IPS DF 6.9 (cell line): ENCODE measurements around the gene FCRL5.

Source experiments
- DNase-seq: peaks from one replicate; pipeline ENCODE4 v3.0.0-alpha.2; 2013; ENCODE audit warnings: low read depth, low spot score
- H3K27ac ChIP-seq: one replicate; pipeline ENCODE4 v1.5.1; 2013; ENCODE audit warnings: low read length, control low read depth
- H3K27me3 ChIP-seq: 2 replicates; pipeline ENCODE4 v1.6.1; 2013; ENCODE audit warnings: mild to moderate bottlenecking, low read length; ENCODE audit not compliant: control insufficient read depth, insufficient read depth
- H3K36me3 ChIP-seq: 2 replicates; pipeline ENCODE4 v1.6.1; 2013; ENCODE audit warnings: low read length; ENCODE audit not compliant: control insufficient read depth, insufficient read depth
- H3K4me1 ChIP-seq: 2 replicates; pipeline ENCODE4 v1.6.1; 2013; ENCODE audit warnings: low read length; ENCODE audit not compliant: control insufficient read depth, insufficient read depth
- H3K4me3 ChIP-seq: 2 replicates; pipeline ENCODE4 v1.5.1; 2013; ENCODE audit warnings: mild to moderate bottlenecking, low read length
- H3K9me3 ChIP-seq: 2 replicates; pipeline ENCODE4 v1.6.1; 2013; ENCODE audit warnings: low read length, inconsistent platforms; ENCODE audit not compliant: control insufficient read depth, insufficient read depth
- WGBS: extraction: QIAGEN DNeasy Blood & Tissue Kit; methylation state at CpG from one replicate; pipeline ENCODE4 v1.1.7; 2013; ENCODE audit warnings: mixed read lengths, missing lambda C conversion rate; ENCODE audit not compliant: insufficient read length, insufficient coverage; 5-methylcytosine and 5-hydroxymethylcytosine counted together

The FCRL5 gene

DNA sequence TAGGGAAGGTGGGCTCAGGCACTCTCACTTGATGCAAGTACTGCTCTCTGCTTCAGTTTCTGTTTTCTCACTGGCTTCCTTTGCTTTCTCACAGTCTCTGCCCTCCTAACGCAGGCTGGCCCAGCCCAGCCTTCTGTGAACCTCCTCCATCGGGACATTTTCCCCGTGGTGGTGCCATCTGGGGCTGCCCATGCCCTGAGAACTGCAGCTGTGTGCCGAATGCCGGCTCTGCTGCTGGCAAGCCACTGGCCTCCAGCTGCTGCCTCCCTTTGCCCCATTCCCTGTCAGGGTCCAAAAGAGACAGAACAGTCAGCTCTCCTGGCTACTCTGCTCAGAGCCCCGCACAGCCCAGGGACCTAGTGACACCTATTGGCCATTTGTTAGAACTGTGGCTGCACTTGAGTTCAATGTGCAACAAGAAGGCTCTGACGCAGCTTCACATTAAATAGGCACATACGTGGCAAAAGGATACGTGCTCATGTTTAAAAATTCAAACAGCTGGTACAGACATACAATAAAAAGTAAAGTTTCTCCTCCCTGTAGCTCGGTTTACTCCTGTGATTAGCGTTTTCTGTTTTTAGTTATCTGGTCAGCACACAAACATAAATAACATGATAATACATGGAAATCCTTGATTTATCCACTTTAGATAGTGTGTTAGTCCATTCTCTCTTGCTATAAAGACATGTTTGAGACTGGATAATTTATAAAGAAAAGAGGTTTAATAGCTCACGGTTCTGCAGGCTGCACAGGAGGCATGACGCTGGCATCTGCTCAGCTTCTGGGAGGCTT is 46.6 kb downstream of the FCRL5 start:
- peak; percentile 55 for DNase-seq
- H3K27ac ChIP-seq: no peak overlapping the region
- H3K36me3 ChIP-seq: no peaks in the 10 kb centered on the region
- H3K4me1 ChIP-seq: no peaks in the 10 kb centered on the region
- H3K4me3 ChIP-seq: no peak overlapping the region
- no peaks in the 10 kb centered on the region for H3K9me3 ChIP-seq
- no CpG with 5 or more reads among the region's 13 CpGs for WGBS
- H3K27me3 ChIP-seq: no peaks in the 10 kb centered on the region

DNA sequence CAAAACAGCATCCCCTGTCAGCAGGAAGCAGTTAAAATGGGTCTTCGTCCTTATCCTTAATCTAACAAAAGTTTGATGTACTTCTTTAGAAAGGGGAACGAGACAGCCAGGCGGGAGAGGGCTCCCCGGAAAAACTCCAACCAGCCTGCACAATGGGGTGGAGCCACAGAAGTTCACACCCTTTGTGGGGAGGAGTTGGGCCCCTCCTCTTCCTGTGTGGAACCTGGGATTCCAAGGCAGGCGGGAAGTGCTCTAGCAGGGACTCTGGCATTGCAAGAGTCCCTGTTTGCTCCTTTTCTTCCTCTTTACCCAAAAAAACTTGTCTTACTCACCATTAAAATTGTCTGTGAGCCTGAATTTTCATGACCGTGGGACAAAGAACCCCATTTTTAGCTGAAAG is 47.7 kb downstream of the FCRL5 start:
- DNase-seq: no peak
- WGBS: no CpG with 5 or more reads among the region's 6 CpGs
- H3K27ac ChIP-seq: no peak overlapping the region
- H3K9me3 ChIP-seq: no peaks in the 10 kb centered on the region
- no peaks in the 10 kb centered on the region for H3K36me3 ChIP-seq
- no peaks in the 10 kb centered on the region for H3K27me3 ChIP-seq
- H3K4me3 ChIP-seq: no peak overlapping the region
- no peaks in the 10 kb centered on the region for H3K4me1 ChIP-seq

DNA sequence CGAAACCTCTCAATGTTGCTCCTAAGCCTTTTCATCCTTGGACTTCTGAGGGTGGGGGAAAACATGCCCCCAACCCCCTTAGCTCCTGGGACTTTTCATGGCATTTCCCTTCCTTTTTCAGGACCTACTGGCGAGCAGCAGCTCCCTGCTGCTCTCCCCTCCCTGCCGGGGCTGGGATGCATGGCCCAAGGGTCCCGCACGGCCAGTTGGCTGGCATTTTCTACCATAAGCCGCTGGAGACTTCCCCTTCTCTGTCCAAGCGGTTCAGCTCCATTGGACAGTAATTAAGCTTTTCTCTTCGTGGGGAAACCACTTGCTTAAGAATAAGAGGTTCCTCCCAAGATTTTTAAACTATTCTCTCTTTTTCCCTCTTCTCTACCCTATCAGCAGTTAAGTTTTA is 52.8 kb downstream of the FCRL5 start:
- H3K4me3 ChIP-seq: no peak overlapping the region
- WGBS: no CpG with 5 or more reads among the region's 8 CpGs
- no peaks in the 10 kb centered on the region for H3K36me3 ChIP-seq
- no peak for DNase-seq
- no peak overlapping the region for H3K27ac ChIP-seq
- H3K9me3 ChIP-seq: no peaks in the 10 kb centered on the region
- H3K27me3 ChIP-seq: no peaks in the 10 kb centered on the region
- H3K4me1 ChIP-seq: no peaks in the 10 kb centered on the region

DNA sequence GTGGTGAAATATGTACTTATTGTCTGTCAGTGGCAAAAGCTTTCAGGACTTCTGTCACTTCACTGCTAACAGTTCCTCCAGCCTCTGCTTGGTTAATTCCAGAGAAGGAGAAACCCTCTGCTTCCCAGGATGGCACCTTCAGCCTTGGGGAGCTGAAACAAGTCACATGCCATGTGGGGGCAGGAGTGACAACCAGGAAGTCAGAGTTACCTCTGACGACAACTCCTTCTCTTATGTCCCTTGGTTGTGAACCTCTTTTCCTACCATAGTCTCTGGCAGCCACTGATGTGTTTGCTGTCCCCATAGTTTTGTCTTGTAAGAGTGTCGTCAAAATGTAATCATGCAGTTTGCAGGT is 53.6 kb downstream of the FCRL5 start:
- DNase-seq: no peak
- H3K4me3 ChIP-seq: no peak overlapping the region
- no peaks in the 10 kb centered on the region for H3K9me3 ChIP-seq
- H3K27me3 ChIP-seq: no peaks in the 10 kb centered on the region
- H3K36me3 ChIP-seq: no peaks in the 10 kb centered on the region
- H3K4me1 ChIP-seq: no peaks in the 10 kb centered on the region
- H3K27ac ChIP-seq: no peak overlapping the region
- no CpG with 5 or more reads among the region's 2 CpGs for WGBS

DNA sequence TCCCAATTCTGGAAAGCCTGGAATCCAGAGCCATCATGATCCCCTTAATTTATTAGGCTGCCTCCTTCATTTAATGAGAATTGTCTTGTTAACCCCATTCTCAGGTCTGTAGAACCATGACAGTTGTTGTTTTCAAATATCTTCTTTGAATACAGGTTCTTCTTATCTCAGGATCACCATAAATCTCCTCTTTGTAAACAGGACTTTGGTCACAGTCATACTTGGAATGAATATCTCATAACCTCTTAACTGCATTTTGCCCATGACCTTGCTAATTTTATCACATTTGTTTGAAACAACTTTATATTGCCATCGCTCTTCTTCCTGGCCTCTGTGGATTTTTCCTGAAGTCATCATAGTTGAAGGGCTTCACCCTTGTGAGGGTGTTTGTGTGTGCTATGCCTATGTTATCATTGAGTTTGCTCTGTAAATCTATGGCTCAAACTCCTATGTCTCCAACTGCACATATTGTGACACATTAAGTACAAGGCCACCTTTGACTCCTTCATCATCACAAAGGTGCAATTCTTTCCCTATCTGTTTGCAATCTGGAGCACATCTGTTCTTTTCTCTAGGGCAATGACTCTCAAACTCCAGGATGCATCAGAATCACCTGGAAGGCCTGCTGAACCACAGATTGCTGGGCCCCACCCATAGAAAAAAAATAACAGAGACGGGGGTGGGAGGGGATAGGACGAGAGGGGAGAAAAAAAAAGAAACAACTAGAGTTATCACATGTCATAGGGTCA is 54.2 kb downstream of the FCRL5 start:
- WGBS: no CpG with 5 or more reads among the region's 3 CpGs
- Histone ChIP-seq H3K4me3 (no peak overlapping the region), H3K9me3 (no peaks in the 10 kb centered on the region)

DNA sequence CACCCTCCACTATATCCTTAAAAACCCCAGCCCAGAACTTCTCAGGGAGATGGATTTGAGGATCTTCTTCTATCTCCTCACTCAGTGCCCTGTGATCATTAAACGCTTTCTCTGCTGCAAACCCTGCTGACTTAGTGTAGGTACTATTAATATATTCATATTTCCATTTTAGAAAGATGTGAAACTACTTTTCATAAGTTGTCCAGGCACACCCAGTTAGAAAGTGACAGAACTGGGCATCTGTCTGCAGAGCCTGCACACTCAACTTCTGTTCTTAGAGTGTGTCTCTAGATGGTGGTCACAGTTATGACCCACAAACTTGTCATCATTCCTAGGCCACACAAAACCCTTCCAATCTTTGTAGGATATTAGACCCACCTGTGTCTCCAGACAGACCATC is 55.0 kb downstream of the FCRL5 start:
- no CpG with 5 or more reads among the region's 1 CpG for WGBS

More for the DNA sequence above, 54.2 kb downstream of the FCRL5 start:
- Histone ChIP-seq H3K27ac (no peak overlapping the region), H3K27me3 (no peaks in the 10 kb centered on the region), H3K4me1 (no peaks in the 10 kb centered on the region), H3K36me3 (no peaks in the 10 kb centered on the region)
- DNase-seq: no peak

DNA sequence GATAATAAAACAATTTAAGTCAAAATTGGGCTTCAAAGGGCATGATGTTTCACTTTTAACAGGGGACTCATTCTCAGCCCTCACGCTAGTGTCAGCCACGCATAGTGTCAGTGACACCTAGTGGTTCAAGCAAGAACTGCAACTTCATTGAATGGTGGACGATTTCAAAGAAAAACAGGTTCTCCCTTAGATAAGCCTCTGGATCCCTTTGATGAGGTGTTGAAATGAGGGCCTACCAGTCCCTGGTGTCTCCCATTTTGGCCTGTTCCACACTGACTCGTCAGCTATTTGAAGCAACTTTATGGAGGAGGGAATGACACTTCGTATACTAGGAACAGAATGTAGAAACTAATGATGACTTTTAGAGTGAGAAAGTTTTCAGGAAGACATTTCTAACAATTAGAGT is 56.2 kb downstream of the FCRL5 start:
- DNase-seq: peak; percentile 31

More for the DNA sequence above, 55.0 kb downstream of the FCRL5 start:
- Histone ChIP-seq H3K4me3 (no peak overlapping the region), H3K36me3 (no peaks in the 10 kb centered on the region), H3K9me3 (no peaks in the 10 kb centered on the region), H3K27me3 (no peaks in the 10 kb centered on the region), H3K4me1 (no peaks in the 10 kb centered on the region), H3K27ac (no peak overlapping the region)
- DNase-seq: no peak

DNA sequence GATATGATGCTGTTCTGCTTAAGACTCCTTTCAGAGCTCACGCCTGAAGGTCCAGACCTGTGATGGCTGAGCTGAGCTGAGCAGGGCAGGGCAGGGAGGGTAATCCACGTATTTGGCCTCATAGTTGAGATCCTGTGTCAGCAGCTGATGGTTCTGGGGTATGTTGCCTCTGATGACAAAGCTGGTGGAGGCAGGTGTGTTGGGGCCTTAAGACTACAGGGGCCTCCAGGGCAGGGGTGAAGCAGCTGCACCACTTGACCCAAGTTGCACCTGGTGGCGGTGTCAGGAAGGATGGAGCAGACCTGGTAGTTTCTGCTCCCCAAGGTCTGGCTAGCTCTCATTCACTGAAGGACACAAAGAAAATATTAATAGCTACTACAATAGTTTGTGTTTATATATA is 57.0 kb downstream of the FCRL5 start:
- no peak for DNase-seq

More for the DNA sequence above, 56.2 kb downstream of the FCRL5 start:
- Histone ChIP-seq H3K4me3 (no peak overlapping the region), H3K9me3 (no peaks in the 10 kb centered on the region), H3K27ac (no peak overlapping the region), H3K36me3 (no peaks in the 10 kb centered on the region), H3K4me1 (no peaks in the 10 kb centered on the region), H3K27me3 (no peaks in the 10 kb centered on the region)
- WGBS: no CpG with 5 or more reads among the region's 5 CpGs

DNA sequence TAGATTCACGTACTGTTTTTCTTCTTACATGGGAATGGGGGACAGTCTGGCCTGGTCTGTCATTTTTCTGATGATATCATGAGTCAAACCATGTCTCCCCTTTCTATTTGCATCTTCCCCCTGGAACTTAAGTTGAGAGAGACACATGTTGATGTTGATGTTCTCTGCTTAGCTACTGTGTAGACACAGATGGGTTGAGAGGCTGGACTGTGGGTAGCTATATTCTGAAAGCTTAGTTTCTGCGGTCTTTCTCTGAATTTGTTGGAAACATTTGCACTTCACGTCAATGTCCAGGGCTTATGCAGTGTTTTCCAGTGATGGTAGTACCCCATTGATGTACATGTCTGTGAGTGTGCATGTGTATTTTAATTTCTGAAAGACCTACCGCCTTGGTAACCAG is 58.2 kb downstream of the FCRL5 start:
- Histone ChIP-seq H3K27me3 (no peaks in the 10 kb centered on the region), H3K9me3 (no peaks in the 10 kb centered on the region), H3K4me3 (no peak overlapping the region), H3K36me3 (no peaks in the 10 kb centered on the region), H3K27ac (no peak overlapping the region), H3K4me1 (no peaks in the 10 kb centered on the region)
- WGBS: no CpG with 5 or more reads among the region's 4 CpGs
- DNase-seq: no peak

More for the DNA sequence above, 57.0 kb downstream of the FCRL5 start:
- H3K9me3 ChIP-seq: no peaks in the 10 kb centered on the region
- WGBS: no CpG with 5 or more reads among the region's 3 CpGs
- H3K27me3 ChIP-seq: no peaks in the 10 kb centered on the region
- no peak overlapping the region for H3K4me3 ChIP-seq
- H3K36me3 ChIP-seq: no peaks in the 10 kb centered on the region
- H3K4me1 ChIP-seq: no peaks in the 10 kb centered on the region
- no peak overlapping the region for H3K27ac ChIP-seq

DNA sequence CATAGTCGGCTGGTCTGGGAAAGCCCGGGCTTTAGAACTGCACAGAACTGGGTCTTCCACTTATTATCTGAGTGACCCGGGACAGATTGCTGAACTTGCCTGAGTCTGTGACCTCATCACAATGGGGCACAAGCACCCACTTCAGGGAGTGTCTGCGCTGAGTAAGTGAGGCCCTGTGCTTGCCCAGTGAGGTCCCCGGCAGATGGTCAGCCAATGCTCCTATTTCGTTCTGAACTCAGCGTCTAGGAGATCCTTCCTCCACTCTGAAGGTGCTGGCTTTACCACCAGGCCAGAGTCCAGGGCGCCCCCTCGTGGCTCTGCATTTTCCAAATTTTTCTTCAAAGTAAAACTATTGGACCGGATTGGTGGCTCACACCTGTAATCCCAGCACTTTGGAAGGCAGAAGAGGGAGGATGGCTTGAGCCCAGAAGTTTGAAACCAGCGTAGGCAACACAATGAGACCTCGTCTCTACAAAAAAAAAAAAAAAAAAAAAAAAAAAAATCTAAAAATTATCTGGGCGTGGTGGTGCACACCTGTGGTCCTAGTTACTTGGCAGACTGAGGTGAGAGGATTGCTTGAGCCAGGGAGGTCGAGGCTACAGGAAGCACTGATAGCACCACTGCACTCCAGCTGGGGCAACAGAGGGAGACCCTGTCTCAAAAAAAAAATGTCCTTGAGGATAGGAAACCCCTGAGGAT is 61.7 kb downstream of the FCRL5 start:
- no CpG with 5 or more reads among the region's 14 CpGs for WGBS
- peak; percentile 29 for DNase-seq
- no peaks in the 10 kb centered on the region for H3K4me1 ChIP-seq

More for the DNA sequence above, 61.7 kb downstream of the FCRL5 start:
- no peak overlapping the region for H3K27ac ChIP-seq
- H3K4me3 ChIP-seq: no peak overlapping the region
- no peaks in the 10 kb centered on the region for H3K36me3 ChIP-seq
- H3K27me3 ChIP-seq: no peaks in the 10 kb centered on the region
- H3K9me3 ChIP-seq: no peaks in the 10 kb centered on the region
